ENCODE measurements around the gene ABCA5. TPM values are rescaled to one million over a fixed set of nuclear protein-coding genes. Genes with fewer than 3 reads are reported as not detected.
A peak's percentile ranks its signal among the peaks of the same experiment; 100 is the strongest.

The ABCA5 gene
- total RNA-seq, 1 donor: 13.8 TPM

DNA sequence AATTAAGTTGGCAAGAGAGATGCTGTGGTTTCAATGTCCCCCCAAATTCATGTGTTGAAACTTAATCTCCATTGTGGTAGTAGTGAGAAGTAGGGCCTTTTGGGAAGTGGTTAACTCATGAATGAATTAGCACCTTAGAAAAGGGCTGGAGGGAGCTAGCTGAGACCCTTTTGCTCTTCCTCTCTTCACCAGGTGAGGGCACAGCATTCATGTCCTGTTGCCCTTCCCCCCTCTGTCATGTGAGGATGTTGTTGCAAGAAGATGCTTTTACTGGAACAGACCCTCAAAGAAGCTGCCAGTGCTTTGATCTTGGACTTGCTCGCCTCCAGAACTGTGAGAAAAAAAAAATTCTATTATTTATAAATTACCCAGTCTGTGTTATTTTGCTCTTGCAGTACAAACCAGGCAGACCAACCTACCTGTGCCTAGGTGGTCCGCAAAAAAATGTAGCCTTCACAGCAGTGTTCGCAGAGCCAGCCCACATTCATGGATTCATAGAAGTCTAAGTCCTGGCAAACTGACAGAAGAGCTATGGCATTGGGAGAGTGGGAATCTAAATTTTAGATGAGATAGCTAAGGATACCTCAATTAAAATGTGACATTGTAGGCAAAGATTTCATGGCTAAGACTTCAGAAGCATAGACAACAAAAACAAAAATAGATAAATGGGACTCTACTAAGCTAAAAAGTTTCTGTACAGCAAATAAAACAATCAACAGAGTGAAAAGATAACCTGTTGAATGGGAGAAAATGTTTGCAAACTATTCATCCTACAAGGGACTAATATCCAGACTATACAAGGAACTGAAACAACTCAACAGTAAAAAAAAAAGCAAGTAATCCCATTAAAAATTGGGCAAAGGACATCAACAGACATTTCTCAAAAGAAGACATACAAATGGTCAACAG, 32.0 kb upstream of the ABCA5 start:
- TF ChIP-seq, protein P1, sequence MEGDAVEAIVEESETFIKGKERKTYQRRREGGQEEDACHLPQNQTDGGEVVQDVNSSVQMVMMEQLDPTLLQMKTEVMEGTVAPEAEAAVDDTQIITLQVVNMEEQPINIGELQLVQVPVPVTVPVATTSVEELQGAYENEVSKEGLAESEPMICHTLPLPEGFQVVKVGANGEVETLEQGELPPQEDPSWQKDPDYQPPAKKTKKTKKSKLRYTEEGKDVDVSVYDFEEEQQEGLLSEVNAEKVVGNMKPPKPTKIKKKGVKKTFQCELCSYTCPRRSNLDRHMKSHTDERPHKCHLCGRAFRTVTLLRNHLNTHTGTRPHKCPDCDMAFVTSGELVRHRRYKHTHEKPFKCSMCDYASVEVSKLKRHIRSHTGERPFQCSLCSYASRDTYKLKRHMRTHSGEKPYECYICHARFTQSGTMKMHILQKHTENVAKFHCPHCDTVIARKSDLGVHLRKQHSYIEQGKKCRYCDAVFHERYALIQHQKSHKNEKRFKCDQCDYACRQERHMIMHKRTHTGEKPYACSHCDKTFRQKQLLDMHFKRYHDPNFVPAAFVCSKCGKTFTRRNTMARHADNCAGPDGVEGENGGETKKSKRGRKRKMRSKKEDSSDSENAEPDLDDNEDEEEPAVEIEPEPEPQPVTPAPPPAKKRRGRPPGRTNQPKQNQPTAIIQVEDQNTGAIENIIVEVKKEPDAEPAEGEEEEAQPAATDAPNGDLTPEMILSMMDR (IDR thresholded peaks at IDR 0.05; ENCODE audit: insufficient read depth, low read depth, low read length): no peak
- no peak for DNase-seq (ENCODE audit: low read depth)
- H3K4me3 ChIP-seq (ENCODE audit: low read depth, low read length): no peak overlapping the region

DNA sequence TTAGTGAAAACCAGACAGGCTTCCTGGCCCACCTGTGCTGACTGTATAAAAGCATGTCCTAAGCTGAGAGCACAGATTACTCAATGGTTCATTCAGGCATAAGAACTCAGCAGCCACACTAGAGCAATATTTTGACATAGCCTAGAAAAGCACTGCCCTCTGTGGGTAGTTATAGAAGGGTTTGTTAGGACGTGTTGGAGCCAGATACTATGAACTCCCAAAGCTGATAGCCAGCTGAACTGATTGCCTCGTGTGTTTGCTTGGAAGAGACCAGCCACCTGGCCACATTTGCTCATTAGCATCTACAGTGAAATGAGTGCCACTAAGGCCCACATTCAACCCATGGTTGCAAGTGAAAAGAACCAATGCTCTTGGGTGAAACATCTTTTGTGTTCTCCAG, 30.8 kb upstream of the ABCA5 start:
- H3K4me3 ChIP-seq (ENCODE audit: low read depth, low read length): no peak overlapping the region
- TF ChIP-seq, protein P1 (IDR thresholded peaks at IDR 0.05; ENCODE audit: insufficient read depth, low read depth, low read length): no peak
- DNase-seq (ENCODE audit: low read depth): peak; percentile 10

DNA sequence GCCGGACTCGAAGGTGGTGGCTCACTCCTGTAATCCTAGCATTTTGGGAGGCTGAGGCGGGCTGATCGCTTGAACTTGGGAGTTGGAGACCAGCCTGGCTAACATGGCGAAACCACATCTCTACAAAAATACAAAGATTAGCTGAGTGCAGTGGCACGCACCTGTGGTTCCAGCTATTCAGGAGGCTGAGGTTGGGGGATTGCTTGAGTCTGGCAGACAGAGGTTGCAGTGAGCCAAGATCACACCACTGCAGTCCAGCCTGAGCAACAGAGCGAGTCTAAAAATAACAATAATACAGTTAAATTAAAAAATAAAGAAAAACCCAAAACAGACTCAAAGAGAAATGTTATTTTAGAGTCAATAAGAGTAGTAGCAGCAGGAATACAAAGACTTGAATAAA, 29.7 kb upstream of the ABCA5 start:
- H3K4me3 ChIP-seq (ENCODE audit: low read depth, low read length): no peak overlapping the region
- DNase-seq (ENCODE audit: low read depth): no peak
- TF ChIP-seq, protein P1 (IDR thresholded peaks at IDR 0.05; ENCODE audit: insufficient read depth, low read depth, low read length): no peak

DNA sequence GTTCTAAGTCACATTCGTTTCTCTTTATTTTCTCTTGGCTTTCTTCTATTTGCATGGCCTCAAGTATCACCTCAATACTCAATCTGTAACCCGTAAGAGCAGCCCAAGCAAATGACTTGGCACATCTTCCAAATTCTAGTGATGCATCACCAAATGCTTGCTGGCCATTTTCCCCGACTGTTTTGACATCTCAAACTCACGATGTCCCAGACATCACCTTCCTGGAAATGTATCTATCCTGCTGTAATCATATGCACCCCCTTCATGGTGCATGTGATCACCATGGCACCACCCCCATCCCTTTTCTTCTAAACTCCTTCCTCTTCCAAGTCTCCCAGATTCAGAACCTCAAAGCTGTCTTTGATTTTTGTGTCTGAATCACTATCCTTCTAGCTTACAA, 24.0 kb upstream of the ABCA5 start:
- TF ChIP-seq, protein P1 (IDR thresholded peaks at IDR 0.05; ENCODE audit: insufficient read depth, low read depth, low read length): no peak
- H3K4me3 ChIP-seq (ENCODE audit: low read depth, low read length): no peak overlapping the region
- no peak for DNase-seq (ENCODE audit: low read depth)

DNA sequence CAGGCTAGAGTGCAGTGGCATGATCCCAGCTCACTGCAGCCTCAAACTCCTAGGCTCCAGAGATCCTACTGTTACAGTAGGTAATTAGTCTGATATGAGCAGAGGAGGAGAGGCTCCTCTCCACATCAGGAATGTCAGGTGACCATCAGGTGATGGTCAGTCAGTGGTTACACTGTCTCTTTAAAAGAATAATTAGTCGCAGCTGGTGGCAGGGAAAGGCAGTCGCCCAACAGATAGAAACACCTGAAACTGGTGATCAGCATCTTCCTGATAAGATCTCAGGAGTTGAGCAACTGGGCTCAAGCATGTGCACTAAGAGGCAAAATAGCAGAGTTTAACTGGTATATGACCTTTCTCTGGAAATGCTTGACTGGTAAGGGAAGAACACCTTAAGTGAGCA, 21.5 kb upstream of the ABCA5 start:
- no peak overlapping the region for H3K4me3 ChIP-seq (ENCODE audit: low read depth, low read length)
- TF ChIP-seq, protein P1 (IDR thresholded peaks at IDR 0.05; ENCODE audit: insufficient read depth, low read depth, low read length): no peak

DNA sequence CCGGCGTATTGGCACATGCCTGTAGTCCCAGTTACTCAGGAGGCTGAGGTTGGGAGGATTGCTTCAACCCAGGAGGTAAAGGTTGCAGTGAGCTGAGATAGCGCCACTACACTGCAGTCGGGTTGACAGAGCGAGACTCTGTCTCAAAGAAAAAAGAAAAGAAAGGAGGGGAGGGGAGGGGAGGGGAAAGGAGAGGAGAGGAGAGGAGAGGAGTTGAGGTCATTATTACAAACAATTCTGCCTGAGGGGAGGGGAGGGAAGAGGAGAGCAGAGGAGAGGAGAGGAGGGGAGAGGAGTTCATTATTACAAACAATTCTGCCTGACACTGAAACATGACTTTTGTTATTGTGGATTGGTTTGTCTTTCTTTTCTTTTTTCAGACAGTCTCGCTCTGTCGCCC, 19.8 kb upstream of the ABCA5 start:
- no peak for DNase-seq (ENCODE audit: low read depth)
- no peak overlapping the region for H3K4me3 ChIP-seq (ENCODE audit: low read depth, low read length)
- TF ChIP-seq, protein P1 (IDR thresholded peaks at IDR 0.05; ENCODE audit: insufficient read depth, low read depth, low read length): no peak

More for the DNA sequence above, 21.5 kb upstream of the ABCA5 start:
- no peak for DNase-seq (ENCODE audit: low read depth)
